Activated CD8-positive, alpha-beta T cell treated with anti-CD3 and anti-CD28 coated beads for 36 hours (primary cell): Measurements from ENCODE around the gene GXYLT2. TPM values are rescaled to one million over a fixed set of nuclear protein-coding genes. Genes with fewer than 3 reads are reported as not detected.

Source experiments
- ATAC-seq: fragments of 200-7000 bp; cut with Tn5 transposase; one replicate; pipeline ENCODE4 v1.10.0; 2021; ENCODE audit warnings: mild to moderate bottlenecking, moderate library complexity
- CTCF ChIA-PET: fragments of 350-600 bp; sonication (Branson Sonifier 250); formaldehyde crosslinking; loops from one replicate; lab custom pipeline; 2021; ENCODE audit warnings: antibody characterized with exemption; lab: Charles Lee
- POLR2A ChIA-PET: fragments of 350-600 bp; sonication (Branson Sonifier 250); formaldehyde crosslinking; loops from one replicate; lab custom pipeline; 2021; ENCODE audit warnings: antibody characterized with exemption; lab: Charles Lee
- DNase-seq: peaks from one replicate; pipeline ENCODE4 v3.0.0-alpha.2; 2020
- H3K27ac Mint-ChIP-seq: one replicate; pipeline ENCODE4 v1.8.0; 2021; ENCODE audit warnings: mild to moderate bottlenecking, mixed read lengths
- H3K27me3 Mint-ChIP-seq: one replicate; pipeline ENCODE4 v1.8.0; 2021; ENCODE audit warnings: mixed read lengths
- H3K36me3 Mint-ChIP-seq: one replicate; pipeline ENCODE4 v1.8.0; 2021; ENCODE audit warnings: low read depth, mixed read lengths
- H3K4me1 Mint-ChIP-seq: one replicate; pipeline ENCODE4 v1.8.0; 2021; ENCODE audit warnings: low read depth, mixed read lengths
- H3K4me3 Mint-ChIP-seq: one replicate; pipeline ENCODE4 v1.8.0; 2021; ENCODE audit warnings: mild to moderate bottlenecking, moderate library complexity, mixed read lengths
- H3K9me3 Mint-ChIP-seq: one replicate; pipeline ENCODE4 v1.8.0; 2021; ENCODE audit warnings: mixed read lengths
- intact Hi-C: fragments of 100-400 bp; cut with micrococcal nuclease; formaldehyde crosslinking; loops from one replicate; pipeline ENCODE4 v1.10.0; 2022
- total RNA-seq, 2 experiments: library from RNA; stranded (reverse); gene quantifications; one replicate each; pipeline ENCODE4 v1.2.3, GENCODE V29; 2021
- TF ChIP-seq, protein P1 (sequence below): fragments of 200-600 bp; IDR thresholded peaks from one replicate; pipeline ENCODE4 v1.8.0; 2022; ENCODE audit warnings: antibody characterized with exemption, mild to moderate bottlenecking

Gene GXYLT2
- total RNA-seq, 2 experiments from 2014 or later: 0.11 to 0.92 TPM

DNA sequence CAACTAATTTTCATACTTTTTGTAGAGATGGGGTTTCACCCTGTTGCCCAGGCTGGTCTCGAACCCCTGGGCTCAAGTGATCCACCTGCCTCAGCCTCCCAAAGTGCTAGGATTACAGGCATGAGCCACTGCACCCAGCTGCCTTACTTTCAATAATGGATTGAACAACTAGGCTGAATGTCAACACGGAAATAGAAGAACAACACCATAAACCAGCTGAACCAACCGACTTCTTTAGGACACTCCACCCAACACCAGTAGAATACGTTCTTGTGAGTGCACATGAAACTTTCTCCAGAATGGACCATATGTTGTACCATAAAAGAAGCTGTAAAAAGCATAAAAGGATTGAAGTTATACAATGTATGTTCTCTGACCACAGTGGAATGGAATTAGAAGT lies 42.9 kb downstream of the GXYLT2 start:
- CTCF ChIA-PET: no interaction called here
- no peak overlapping the region for H3K4me3 Mint-ChIP-seq
- no peak for ATAC-seq

DNA sequence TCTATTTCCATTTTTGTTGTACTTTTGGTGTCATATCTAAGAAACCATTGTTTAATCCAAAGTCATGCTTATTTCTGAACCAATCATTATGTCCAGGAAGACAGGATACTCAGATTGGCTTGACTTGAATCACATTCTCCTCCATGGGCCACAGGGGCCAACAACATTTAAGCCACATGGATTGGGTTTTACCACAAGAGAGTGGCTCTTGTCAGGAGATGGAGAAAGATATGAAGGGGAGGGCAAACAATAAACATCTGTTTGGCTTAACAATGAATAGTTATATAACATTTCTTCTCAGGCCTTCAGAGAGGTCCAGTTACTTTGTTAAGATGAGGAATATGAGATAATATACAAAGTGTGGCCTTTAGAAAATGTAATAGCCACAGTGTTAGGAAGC lies 44.6 kb downstream of the GXYLT2 start:
- no peak for ATAC-seq
- Mint-ChIP-seq H3K27me3 (no peaks in the 10 kb centered on the region), H3K9me3 (peaks cover 3% of the 10 kb centered on the region), H3K27ac (no peak overlapping the region), H3K4me1 (no peaks in the 10 kb centered on the region), H3K36me3 (no peaks in the 10 kb centered on the region), H3K4me3 (no peak overlapping the region)
- POLR2A ChIA-PET: no interaction called here
- TF ChIP-seq, protein P1, sequence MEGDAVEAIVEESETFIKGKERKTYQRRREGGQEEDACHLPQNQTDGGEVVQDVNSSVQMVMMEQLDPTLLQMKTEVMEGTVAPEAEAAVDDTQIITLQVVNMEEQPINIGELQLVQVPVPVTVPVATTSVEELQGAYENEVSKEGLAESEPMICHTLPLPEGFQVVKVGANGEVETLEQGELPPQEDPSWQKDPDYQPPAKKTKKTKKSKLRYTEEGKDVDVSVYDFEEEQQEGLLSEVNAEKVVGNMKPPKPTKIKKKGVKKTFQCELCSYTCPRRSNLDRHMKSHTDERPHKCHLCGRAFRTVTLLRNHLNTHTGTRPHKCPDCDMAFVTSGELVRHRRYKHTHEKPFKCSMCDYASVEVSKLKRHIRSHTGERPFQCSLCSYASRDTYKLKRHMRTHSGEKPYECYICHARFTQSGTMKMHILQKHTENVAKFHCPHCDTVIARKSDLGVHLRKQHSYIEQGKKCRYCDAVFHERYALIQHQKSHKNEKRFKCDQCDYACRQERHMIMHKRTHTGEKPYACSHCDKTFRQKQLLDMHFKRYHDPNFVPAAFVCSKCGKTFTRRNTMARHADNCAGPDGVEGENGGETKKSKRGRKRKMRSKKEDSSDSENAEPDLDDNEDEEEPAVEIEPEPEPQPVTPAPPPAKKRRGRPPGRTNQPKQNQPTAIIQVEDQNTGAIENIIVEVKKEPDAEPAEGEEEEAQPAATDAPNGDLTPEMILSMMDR: no peak
- CTCF ChIA-PET: no interaction called here
- intact Hi-C loops: no loop called here
- DNase-seq: no peak

More for the DNA sequence above, 42.9 kb downstream of the GXYLT2 start:
- no peak for DNase-seq
- intact Hi-C loops: no loop called here
- Mint-ChIP-seq H3K27ac (no peak overlapping the region), H3K4me1 (no peaks in the 10 kb centered on the region), H3K27me3 (no peaks in the 10 kb centered on the region), H3K36me3 (no peaks in the 10 kb centered on the region), H3K9me3 (peaks cover 3% of the 10 kb centered on the region)
- TF ChIP-seq, protein P1: no peak
- POLR2A ChIA-PET: no interaction called here

DNA sequence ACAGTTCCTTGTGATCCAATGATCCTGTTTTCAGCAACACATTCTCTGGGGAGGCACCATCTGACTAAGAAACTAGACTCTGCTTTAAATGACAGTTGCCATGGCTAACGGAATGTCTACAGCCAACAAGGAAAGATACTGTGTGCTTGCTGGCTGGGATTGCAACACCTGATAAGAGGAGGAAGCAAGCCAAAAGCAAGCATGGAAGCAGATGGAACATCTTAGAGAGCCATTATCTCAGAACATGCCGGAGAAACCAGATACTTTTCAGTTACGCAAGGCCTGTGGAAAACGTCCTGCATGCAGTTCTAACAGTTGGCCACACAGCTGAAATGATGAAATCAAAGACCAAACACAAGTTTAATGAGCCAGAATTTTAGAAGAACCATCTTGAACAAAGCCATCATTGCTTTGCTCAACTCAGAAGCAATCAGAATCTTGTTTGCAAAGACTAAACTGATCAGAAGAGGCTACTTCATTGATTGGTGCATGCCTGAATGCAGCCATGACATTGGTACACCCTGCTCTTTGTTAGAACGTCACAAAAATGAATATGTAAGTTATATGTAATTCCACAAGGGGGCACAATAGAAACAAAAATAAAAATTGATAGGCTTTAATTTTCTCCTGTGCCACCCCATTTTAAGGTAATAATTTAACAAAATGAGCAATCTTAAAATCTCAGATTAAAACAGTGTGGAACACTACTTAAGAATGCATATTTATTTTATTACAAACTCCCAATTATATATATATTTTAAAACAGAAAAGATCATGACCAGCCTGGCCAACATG lies 50.8 kb downstream of the GXYLT2 start:
- ChIA-PET POLR2A (no interaction called here), CTCF (interaction anchor here (0.9 to 4.5 kb wide), 16 partner anchors 9 to 152 kb away, joined by 3 to 60 read pairs (median 4); partner anchors contain the start of gene PPP4R2)
- Mint-ChIP-seq H3K4me1 (no peaks in the 10 kb centered on the region), H3K27me3 (no peaks in the 10 kb centered on the region), H3K9me3 (no peaks in the 10 kb centered on the region), H3K4me3 (no peak overlapping the region), H3K36me3 (no peaks in the 10 kb centered on the region), H3K27ac (no peak overlapping the region)
- peak; percentile 97 for ATAC-seq
- intact Hi-C loops: loop anchor here (1.0 kb wide), 1 partner anchor 118 kb away; no protein-coding TSS in a partner anchor
- DNase-seq: peak; percentile 38
- TF ChIP-seq, protein P1: peak; percentile 67

DNA sequence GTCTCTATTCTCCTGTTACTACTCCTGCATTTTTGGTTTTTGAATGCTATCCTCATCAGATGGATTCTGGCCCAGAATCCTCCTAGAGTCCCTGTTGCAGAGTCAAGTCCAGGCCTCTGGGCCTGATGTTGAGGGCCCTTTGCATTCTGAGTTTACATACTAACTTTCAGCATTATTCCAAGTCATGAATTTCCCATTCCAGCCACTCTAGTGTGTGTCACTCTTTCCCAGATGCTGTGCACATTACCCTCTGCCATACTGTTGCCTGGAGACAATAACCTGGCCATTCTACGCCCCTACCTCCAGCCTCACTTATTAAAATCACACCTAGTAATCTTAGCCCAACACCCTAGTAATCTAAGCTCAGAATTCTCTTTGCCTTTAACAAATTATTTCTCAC lies 53.4 kb downstream of the GXYLT2 start:
- H3K36me3 Mint-ChIP-seq: no peaks in the 10 kb centered on the region

More for the DNA sequence above, 53.4 kb downstream of the GXYLT2 start:
- CTCF ChIA-PET: interaction anchor here (1.0 to 4.5 kb wide), 3 partner anchors 113 to 144 kb away, joined by 3 to 42 read pairs (median 11); no protein-coding TSS in a partner anchor
- no peak overlapping the region for H3K4me3 Mint-ChIP-seq
- TF ChIP-seq, protein P1: no peak
- intact Hi-C loops: loop anchor here (5.0 kb wide), 2 partner anchors 56 to 136 kb away; partner anchors contain the start of gene PPP4R2
- no peak for ATAC-seq
- no peaks in the 10 kb centered on the region for H3K9me3 Mint-ChIP-seq
- POLR2A ChIA-PET: no interaction called here
- peaks cover 6% of the 10 kb centered on the region for H3K4me1 Mint-ChIP-seq
- DNase-seq: no peak
- no peaks in the 10 kb centered on the region for H3K27me3 Mint-ChIP-seq
- no peak overlapping the region for H3K27ac Mint-ChIP-seq
